ENCODE measurements around the gene RCAN2.

RCAN2 gene

GRCh38 chr6:46491201-46491627 lies at the start of gene RCAN2:
TSS of gene RCAN2 (minus strand) at chr6:46491449.
- in situ Hi-C loops (cut with HindIII; ENCODE audit: low sequenced_read_pairs): no loop called here

GRCh38 chr6:46539866-46540265 lies 48.6 kb upstream of the RCAN2 start:
- in situ Hi-C loops (cut with HindIII; ENCODE audit: low sequenced_read_pairs): no loop called here

- in situ Hi-C loops (cut with HindIII; ENCODE audit: low sequenced_read_pairs): no loop called here
These were observed 47.7 kb upstream of the RCAN2 start for GRCh38 chr6:46538800-46539480.

GRCh38 chr6:46530896-46531295 lies 39.6 kb upstream of the RCAN2 start:
- in situ Hi-C loops (cut with HindIII; ENCODE audit: low sequenced_read_pairs): no loop called here

GRCh38 chr6:46528961-46529750 lies 37.9 kb upstream of the RCAN2 start:
- in situ Hi-C loops (cut with HindIII; ENCODE audit: low sequenced_read_pairs): no loop called here

- in situ Hi-C loops (cut with HindIII; ENCODE audit: low sequenced_read_pairs): no loop called here
These were observed 35.4 kb upstream of the RCAN2 start for GRCh38 chr6:46526607-46527006.

GRCh38 chr6:46525583-46525982 lies 34.3 kb upstream of the RCAN2 start:
- in situ Hi-C loops (cut with HindIII; ENCODE audit: low sequenced_read_pairs): no loop called here

- in situ Hi-C loops (cut with HindIII; ENCODE audit: low sequenced_read_pairs): no loop called here
These were observed 30.3 kb upstream of the RCAN2 start for GRCh38 chr6:46521464-46521971.

- in situ Hi-C loops (cut with HindIII; ENCODE audit: low sequenced_read_pairs): loop anchor here (5.0 kb wide), 2 partner anchors 45 to 85 kb away; no protein-coding TSS in a partner anchor
These were observed 26.0 kb upstream of the RCAN2 start for GRCh38 chr6:46517202-46517601.

DNA sequence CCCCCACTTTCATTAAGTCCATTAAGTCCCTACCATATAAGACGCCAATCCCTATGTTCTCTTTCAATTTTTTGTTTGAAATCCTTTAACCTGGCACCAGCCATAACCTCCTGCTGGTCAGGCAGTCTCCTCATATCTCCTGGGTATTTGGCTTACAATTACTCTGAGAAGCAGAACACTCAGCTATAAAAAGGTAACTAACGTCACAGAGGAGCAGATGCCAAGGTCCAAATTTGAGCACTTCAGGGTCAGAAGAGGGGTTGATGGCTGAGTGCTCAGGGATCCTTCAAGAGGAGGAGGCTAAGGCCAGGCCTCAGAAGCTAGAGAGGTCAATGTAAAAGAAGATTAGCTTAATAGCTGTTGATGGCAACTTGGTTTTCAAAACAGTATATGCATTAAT lies 22.3 kb upstream of the RCAN2 start:
- in situ Hi-C loops (cut with HindIII; ENCODE audit: low sequenced_read_pairs): no loop called here

GRCh38 chr6:46511320-46511719 lies 20.1 kb upstream of the RCAN2 start:
- in situ Hi-C loops (cut with HindIII; ENCODE audit: low sequenced_read_pairs): no loop called here

GRCh38 chr6:46510651-46511050 lies 19.4 kb upstream of the RCAN2 start:
- in situ Hi-C loops (cut with HindIII; ENCODE audit: low sequenced_read_pairs): no loop called here

GRCh38 chr6:46509981-46510510 lies 18.8 kb upstream of the RCAN2 start:
- in situ Hi-C loops (cut with HindIII; ENCODE audit: low sequenced_read_pairs): no loop called here

DNA sequence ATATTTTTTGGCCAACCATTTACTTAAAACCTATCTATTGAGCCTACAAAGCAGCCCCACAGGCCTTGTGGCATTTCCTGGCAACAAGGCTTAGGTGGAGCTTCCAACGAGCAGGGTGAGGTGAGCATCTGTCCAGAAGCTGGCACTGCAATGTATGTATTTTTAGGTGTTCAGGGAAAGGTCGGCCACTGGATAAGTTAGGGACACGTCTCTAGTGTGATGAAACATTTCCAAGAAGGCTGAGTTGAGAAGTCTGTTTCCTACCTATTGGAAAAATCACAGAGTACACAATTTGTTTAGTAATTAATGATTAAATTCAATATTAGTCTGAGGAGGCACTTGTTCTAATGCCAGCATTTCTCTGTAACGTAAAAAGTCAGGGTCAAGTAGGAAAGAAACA lies 17.8 kb upstream of the RCAN2 start:
- in situ Hi-C loops (cut with HindIII; ENCODE audit: low sequenced_read_pairs): no loop called here

DNA sequence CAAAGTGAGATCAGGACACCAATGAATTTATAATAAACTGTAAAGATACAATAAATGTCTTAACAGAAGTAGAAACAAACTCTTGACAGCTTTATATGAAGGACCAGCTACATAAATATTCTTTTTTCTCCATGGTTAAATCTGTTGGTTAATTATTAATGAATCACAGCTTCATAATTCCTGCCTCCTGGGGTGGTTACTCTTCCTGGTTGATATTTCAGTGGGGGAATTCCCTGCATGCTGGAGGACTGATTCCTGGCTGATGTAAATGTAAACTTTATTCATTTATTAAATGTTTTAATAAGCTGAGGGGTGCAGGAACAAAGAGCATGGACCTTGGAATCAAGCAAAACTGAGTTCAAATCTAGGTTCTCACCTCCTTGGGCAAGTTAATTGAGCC lies 16.2 kb upstream of the RCAN2 start:
- in situ Hi-C loops (cut with HindIII; ENCODE audit: low sequenced_read_pairs): no loop called here

- in situ Hi-C loops (cut with HindIII; ENCODE audit: low sequenced_read_pairs): no loop called here
These were observed 14.7 kb upstream of the RCAN2 start for GRCh38 chr6:46505693-46506512.

DNA sequence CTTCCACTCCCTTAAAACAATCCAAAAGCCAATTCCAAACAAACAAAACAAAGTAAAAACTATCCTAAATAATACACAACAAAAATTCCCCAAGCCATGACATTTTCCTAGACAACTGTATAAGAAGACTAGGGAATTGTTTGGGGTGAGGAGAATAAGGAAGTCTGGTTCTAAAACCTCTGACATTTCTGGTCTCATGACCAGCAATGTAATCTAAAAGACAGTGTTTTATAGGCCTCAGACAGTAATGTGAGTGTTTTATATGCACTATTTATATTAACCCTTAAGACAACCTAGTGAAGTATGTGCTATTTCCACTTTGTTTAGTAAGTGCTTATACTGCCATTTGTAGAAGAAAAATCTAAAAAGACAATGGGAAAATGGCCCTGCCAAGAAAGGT lies 13.0 kb upstream of the RCAN2 start:
- in situ Hi-C loops (cut with HindIII; ENCODE audit: low sequenced_read_pairs): no loop called here

- in situ Hi-C loops (cut with HindIII; ENCODE audit: low sequenced_read_pairs): no loop called here
These were observed 11.4 kb upstream of the RCAN2 start for GRCh38 chr6:46502486-46503119.

DNA sequence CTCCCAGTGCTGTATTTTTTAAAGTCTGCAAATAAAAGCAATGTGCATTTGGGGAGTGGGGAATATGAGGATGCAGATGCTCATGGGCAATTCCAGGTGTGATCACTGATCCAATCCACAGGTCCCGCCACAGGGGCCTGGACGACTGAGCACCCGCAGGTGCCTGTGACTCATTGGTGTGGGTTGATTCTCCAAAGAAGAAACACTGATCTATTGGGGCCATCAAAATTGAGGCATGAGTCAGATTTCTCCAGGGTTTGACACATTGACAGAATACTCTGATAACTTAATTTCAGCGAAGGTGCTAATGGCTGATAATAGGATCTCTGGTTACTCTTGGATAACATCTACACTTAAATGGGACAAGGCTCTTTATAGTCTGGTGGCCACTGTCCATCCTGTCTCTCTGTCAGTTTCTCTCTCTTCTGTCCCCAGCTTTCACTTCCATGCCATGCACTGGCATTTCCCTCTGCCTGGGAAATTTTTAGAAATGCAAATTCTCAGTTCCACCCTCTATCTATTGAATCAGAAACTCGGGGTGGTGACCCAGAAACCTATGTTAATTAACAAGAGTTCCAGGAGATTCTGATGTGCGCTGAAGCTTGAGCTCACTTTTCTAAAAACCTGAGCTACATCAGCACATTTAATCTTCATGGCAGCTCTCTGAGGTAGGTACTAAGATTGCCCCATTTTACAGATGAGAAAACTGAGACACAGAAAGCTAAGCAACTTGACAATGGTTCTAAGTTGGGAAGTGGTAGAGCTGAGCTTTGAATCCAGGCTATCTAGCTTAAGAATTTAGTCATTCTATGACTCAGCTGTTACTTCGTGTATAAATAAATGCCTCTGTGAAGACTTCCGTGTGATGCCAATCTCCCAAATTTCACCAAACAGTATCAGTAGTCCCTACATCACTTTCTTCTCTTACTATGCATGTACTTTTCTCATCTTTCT lies 10.2 kb upstream of the RCAN2 start:
- in situ Hi-C loops (cut with HindIII; ENCODE audit: low sequenced_read_pairs): no loop called here
